WTC11 (cell line): ENCODE data around the gene TRAPPC3L. TPM values are rescaled to one million over a fixed set of nuclear protein-coding genes. Genes with fewer than 3 reads are reported as not detected.

Experiments
- ATAC-seq: fragments of 200-7000 bp; cut with Tn5 transposase; 2 replicates; pipeline ENCODE4 v1.10.0; 2021; ENCODE audit warnings: mild to moderate bottlenecking, moderate library complexity
- CTCF ChIA-PET: fragments of 300-600 bp; sonication (Branson Sonifier 250); formaldehyde crosslinking; loops from one replicate; lab custom pipeline; 2021; ENCODE audit warnings: antibody characterized with exemption; lab: Charles Lee
- POLR2A ChIA-PET: fragments of 350-600 bp; sonication (Branson Sonifier 250); formaldehyde crosslinking; loops from one replicate; lab custom pipeline; 2021; ENCODE audit warnings: antibody characterized with exemption; lab: Charles Lee
- DNase-seq: peaks from one replicate; pipeline ENCODE4 v3.0.0; 2021; ENCODE audit warnings: low spot score
- H3K27ac Mint-ChIP-seq: 2 replicates; pipeline ENCODE4 v1.8.0; 2021; ENCODE audit warnings: mixed read lengths
- H3K27me3 Mint-ChIP-seq: 2 replicates; pipeline ENCODE4 v1.8.0; 2021; ENCODE audit warnings: low read depth, mild to moderate bottlenecking, moderate library complexity, mixed read lengths
- H3K36me3 Mint-ChIP-seq: 2 replicates; pipeline ENCODE4 v1.8.0; 2021; ENCODE audit warnings: mixed read lengths
- H3K4me1 Mint-ChIP-seq: 2 replicates; pipeline ENCODE4 v1.8.0; 2022; ENCODE audit warnings: mixed read lengths
- H3K4me3 Mint-ChIP-seq: 2 replicates; pipeline ENCODE4 v1.8.0; 2021; ENCODE audit warnings: mild to moderate bottlenecking, moderate library complexity, mixed read lengths
- H3K9me3 Mint-ChIP-seq: 2 replicates; pipeline ENCODE4 v1.8.0; 2021; ENCODE audit warnings: mixed read lengths
- ATF3 ChIP-seq: sonication (generic); formaldehyde crosslinking; conservative IDR thresholded peaks from 2 replicates; pipeline ENCODE4 v1.8.1; 2022; ENCODE audit warnings: mild to moderate bottlenecking, missing genetic modification reagents
- ATF6 ChIP-seq: sonication (generic); formaldehyde crosslinking; IDR thresholded peaks from 2 replicates; pipeline ENCODE4 v1.8.1; 2023; ENCODE audit warnings: mild to moderate bottlenecking, missing genetic modification reagents
- CREM ChIP-seq: sonication (generic); formaldehyde crosslinking; IDR thresholded peaks from 2 replicates; pipeline ENCODE4 v1.8.1; 2022; ENCODE audit warnings: mild to moderate bottlenecking, missing genetic modification reagents, moderate library complexity
- ETV6 ChIP-seq: sonication (generic); formaldehyde crosslinking; IDR thresholded peaks from 2 replicates; pipeline ENCODE4 v1.8.1; 2022; ENCODE audit warnings: mild to moderate bottlenecking, missing genetic modification reagents
- JAZF1 ChIP-seq: fragments of 250-450 bp; sonication (Bioruptor Pico); IDR thresholded peaks from 2 replicates; pipeline ENCODE4 v1.9.0; 2021; ENCODE audit warnings: moderate library complexity, mild to moderate bottlenecking, inconsistent platforms
- KAT7 ChIP-seq: sonication (generic); formaldehyde crosslinking; IDR thresholded peaks from 2 replicates; pipeline ENCODE4 v1.8.1; 2023; ENCODE audit warnings: missing genetic modification reagents, mild to moderate bottlenecking, borderline replicate concordance
- MYBL2 ChIP-seq: sonication (generic); formaldehyde crosslinking; IDR thresholded peaks from 2 replicates; pipeline ENCODE4 v1.8.1; 2023; ENCODE audit warnings: mild to moderate bottlenecking, moderate library complexity, missing genetic modification reagents
- NFYB ChIP-seq: sonication (generic); formaldehyde crosslinking; conservative IDR thresholded peaks from 2 replicates; pipeline ENCODE4 v1.8.0; 2022; ENCODE audit warnings: low read depth, missing genetic modification reagents
- PRDM15 ChIP-seq: sonication (generic); formaldehyde crosslinking; IDR thresholded peaks from 2 replicates; pipeline ENCODE4 v1.8.0; 2022; ENCODE audit warnings: missing genetic modification reagents
- RELA ChIP-seq: sonication (generic); formaldehyde crosslinking; IDR thresholded peaks from 2 replicates; pipeline ENCODE4 v1.8.1; 2022; ENCODE audit warnings: missing genetic modification reagents, mild to moderate bottlenecking, borderline replicate concordance
- SOX15 ChIP-seq: fragments of 250-450 bp; sonication (Bioruptor Pico); IDR thresholded peaks from 2 replicates; pipeline ENCODE4 v1.9.0; 2021; ENCODE audit warnings: mild to moderate bottlenecking
- TCF7 ChIP-seq: sonication (generic); formaldehyde crosslinking; IDR thresholded peaks from 2 replicates; pipeline ENCODE4 v1.8.0; 2022; ENCODE audit warnings: mild to moderate bottlenecking, low read depth, missing genetic modification reagents, moderate library complexity
- ZBTB21 ChIP-seq: sonication (generic); formaldehyde crosslinking; IDR thresholded peaks from 2 replicates; pipeline ENCODE4 v1.8.1; 2023; ENCODE audit warnings: mild to moderate bottlenecking, missing genetic modification reagents, borderline replicate concordance
- ZNF121 ChIP-seq: sonication (generic); formaldehyde crosslinking; IDR thresholded peaks from 2 replicates; pipeline ENCODE4 v1.8.0; 2023; ENCODE audit warnings: missing genetic modification reagents
- ZNF138 ChIP-seq: sonication (generic); formaldehyde crosslinking; conservative IDR thresholded peaks from 2 replicates; pipeline ENCODE4 v1.8.1; 2022; ENCODE audit warnings: mild to moderate bottlenecking, moderate library complexity, missing genetic modification reagents
- ZNF232 ChIP-seq: sonication (generic); formaldehyde crosslinking; IDR thresholded peaks from 2 replicates; pipeline ENCODE4 v1.8.0; 2022; ENCODE audit warnings: mild to moderate bottlenecking, missing genetic modification reagents
- ZNF317 ChIP-seq: sonication (generic); formaldehyde crosslinking; IDR thresholded peaks from 2 replicates; pipeline ENCODE4 v1.8.1; 2023; ENCODE audit warnings: low read depth, mild to moderate bottlenecking, moderate library complexity, missing genetic modification reagents, borderline replicate concordance
- ZNF512 ChIP-seq: sonication (generic); formaldehyde crosslinking; IDR thresholded peaks from 2 replicates; pipeline ENCODE4 v1.8.1; 2022; ENCODE audit warnings: missing genetic modification reagents, borderline replicate concordance
- ZNF532 ChIP-seq: fragments of 250-450 bp; sonication (Bioruptor Pico); IDR thresholded peaks from 2 replicates; pipeline ENCODE4 v1.9.0; 2021; ENCODE audit warnings: mild to moderate bottlenecking, borderline replicate concordance
- total RNA-seq: library from RNA; stranded (reverse); gene quantifications from 3 replicates; pipeline ENCODE4 v1.2.3, GENCODE V29; 2021

Gene TRAPPC3L
- total RNA-seq, 1 experiment from 2014 or later: not detected

GRCh38 chr6:116580198-116580597 is 34.7 kb upstream of the TRAPPC3L start:
- POLR2A ChIA-PET: no interaction called here
- H3K4me3 Mint-ChIP-seq: no peak overlapping the region
- H3K9me3 Mint-ChIP-seq: no peaks in the 10 kb centered on the region
- H3K36me3 Mint-ChIP-seq: no peaks in the 10 kb centered on the region
- TF ChIP-seq KAT7 (CRISPR knock-in tag) (no peak), ZNF512 (no peak), CREM (no peak), ZNF317 (CRISPR knock-in tag) (no peak), TCF7 (CRISPR knock-in tag) (no peak), ATF6 (no peak), PRDM15 (CRISPR knock-in tag) (no peak), SOX15 (CRISPR knock-in tag) (no peak), MYBL2 (no peak), ZBTB21 (CRISPR knock-in tag) (no peak), ZNF138 (CRISPR knock-in tag) (no peak), NFYB (CRISPR knock-in tag) (no peak), ZNF232 (CRISPR knock-in tag) (no peak), ZNF532 (CRISPR knock-in tag) (no peak), ATF3 (no peak), ZNF121 (CRISPR knock-in tag) (no peak), JAZF1 (CRISPR knock-in tag) (no peak), ETV6 (CRISPR knock-in tag) (no peak), RELA (CRISPR knock-in tag) (no peak)
- TF ChIP-seq, all 79 proteins: peak for 0
- H3K4me1 Mint-ChIP-seq: no peaks in the 10 kb centered on the region
- no peak overlapping the region for H3K27ac Mint-ChIP-seq
- DNase-seq: no peak
- no peak for ATAC-seq
- no peaks in the 10 kb centered on the region for H3K27me3 Mint-ChIP-seq
- CTCF ChIA-PET: no interaction called here
